Endothelial cell of umbilical vein (primary cell): Measurements from ENCODE around the gene IL22. TPM values are rescaled to one million over a fixed set of nuclear protein-coding genes. Genes with fewer than 3 reads are reported as not detected.

Source experiments
- BruUV-seq: library from RNA; stranded (reverse); fragments of 400-500 nt; replicated peaks from 2 replicates; lab custom pipeline; 2021; lab: Mats Ljungman, UMichigan
- CTCF ChIA-PET: fragments of 300-600, 350-600 bp; sonication (Branson Sonifier 250); formaldehyde crosslinking; loops from one replicate; lab custom pipeline; 2021; ENCODE audit warnings: antibody characterized with exemption, inconsistent platforms; lab: Charles Lee
- POLR2A ChIA-PET: fragments of 300-600, 350-600 bp; sonication (Branson Sonifier 250); formaldehyde crosslinking; loops from one replicate; lab custom pipeline; 2021; ENCODE audit warnings: antibody characterized with exemption, inconsistent platforms; lab: Charles Lee
- DNase-seq: peaks from one replicate; pipeline ENCODE4 v3.0.0-alpha.2; 2011; ENCODE audit warnings: low read depth, low spot score
- FAIRE-seq: peaks from 2 replicates; lab custom pipeline; 2011; peaks lifted over from hg19 to GRCh38; lab: Jason Lieb, UNC
- H2AFZ ChIP-seq: 2 replicates; pipeline ENCODE4 v1.6.0; 2012; ENCODE audit warnings: low read depth, low read length, control low read depth, inconsistent platforms
- H3K27ac ChIP-seq: 2 replicates; pipeline ENCODE4 v1.5.1; 2011; ENCODE audit warnings: low read depth, mild to moderate bottlenecking, control low read depth, low read length, moderate library complexity; ENCODE audit not compliant: insufficient read depth
- H3K27me3 ChIP-seq, 2 experiments: 2 replicates each; pipeline versions ENCODE4 v1.6.0 to v1.6.1; 2011; ENCODE audit warnings: low read length in 2 of 2, mixed read lengths in 1 of 2; ENCODE audit not compliant: control insufficient read depth in 2 of 2, insufficient read depth in 2 of 2
- H3K36me3 ChIP-seq, 2 experiments: 2 replicates in 1 of 2; 3 replicates in 1 of 2; pipeline ENCODE4 v1.5.1; 2011; ENCODE audit warnings: low read length in 2 of 2, mild to moderate bottlenecking in 1 of 2, moderate library complexity in 1 of 2; ENCODE audit not compliant: control insufficient read depth in 2 of 2, insufficient read depth in 2 of 2; ENCODE audit errors: extremely low read depth in 1 of 2
- H3K4me1 ChIP-seq: 3 replicates; pipeline ENCODE4 v1.5.1; 2011; ENCODE audit warnings: mild to moderate bottlenecking, low read length; ENCODE audit not compliant: control insufficient read depth, insufficient read depth; ENCODE audit errors: extremely low read depth
- H3K4me2 ChIP-seq: 2 replicates; pipeline ENCODE4 v1.6.1; 2011; ENCODE audit warnings: low read length, control low read depth, mixed read lengths; ENCODE audit not compliant: insufficient read depth
- H3K4me3 ChIP-seq, 3 experiments: fragments of 200-600 bp in 1 of 3; sonication (generic), shearing (Covaris generic) in 1 of 3; replicated peaks in 1 of 3; 2 replicates each; pipeline ENCODE4 v1.5.1; 2011 to 2016; ENCODE audit warnings: control low read depth in 3 of 3, low read length in 3 of 3, mild to moderate bottlenecking in 2 of 3, inconsistent platforms in 1 of 3, low read depth in 1 of 3, moderate library complexity in 1 of 3; ENCODE audit not compliant: insufficient read depth in 1 of 3
- H3K79me2 ChIP-seq: 2 replicates; pipeline ENCODE4 v1.6.0; 2012; ENCODE audit warnings: low read length, inconsistent platforms; ENCODE audit not compliant: control insufficient read depth, insufficient read depth
- H3K9ac ChIP-seq: replicated peaks from 2 replicates; pipeline ENCODE3; 2011; ENCODE audit warnings: low read length, control low read depth; ENCODE audit not compliant: insufficient read depth; ENCODE audit errors: extremely low read depth
- H3K9me1 ChIP-seq: replicated peaks from 3 replicates; pipeline ENCODE4 v1.6.0; 2011; ENCODE audit warnings: mild to moderate bottlenecking, low read length; ENCODE audit not compliant: control insufficient read depth, insufficient read depth; ENCODE audit errors: extremely low read depth
- H3K9me3 ChIP-seq: replicated peaks from 2 replicates; pipeline ENCODE4 v1.5.1; 2012; ENCODE audit warnings: low read length, inconsistent platforms; ENCODE audit not compliant: control insufficient read depth, insufficient read depth
- H4K20me1 ChIP-seq: replicated peaks from 2 replicates; pipeline ENCODE3; 2011; ENCODE audit warnings: mild to moderate bottlenecking, low read length; ENCODE audit not compliant: control insufficient read depth, insufficient read depth; ENCODE audit errors: extremely low read depth
- FOS ChIP-seq: IDR thresholded peaks from 2 replicates; pipeline ENCODE4 v1.6.1; 2011; ENCODE audit warnings: mild to moderate bottlenecking, low read length, moderate library complexity, borderline replicate concordance; ENCODE audit not compliant: insufficient read depth
- GATA2 ChIP-seq: IDR thresholded peaks from 2 replicates; pipeline ENCODE4 v1.7.0; 2011; ENCODE audit warnings: low read depth, mild to moderate bottlenecking, moderate library complexity, mixed read lengths, low read length; ENCODE audit not compliant: insufficient read length, insufficient read depth
- JUN ChIP-seq: IDR thresholded peaks from 2 replicates; pipeline ENCODE4 v1.6.1; 2011; ENCODE audit warnings: borderline replicate concordance, low read depth; ENCODE audit not compliant: insufficient read length, insufficient read depth
- MYC ChIP-seq: IDR thresholded peaks from one replicate; pipeline ENCODE4 v1.6.1; 2011; ENCODE audit warnings: mild to moderate bottlenecking, low read depth, low read length
- POLR2A ChIP-seq: IDR thresholded peaks from 2 replicates; pipeline ENCODE4 v1.6.1; 2012; ENCODE audit warnings: low read depth, mild to moderate bottlenecking, control low read depth, low read length
- POLR2AphosphoS5 ChIP-seq: IDR thresholded peaks from 2 replicates; pipeline ENCODE4 v1.6.1; 2012; ENCODE audit warnings: low read depth, mild to moderate bottlenecking, control low read depth, low read length, moderate library complexity; ENCODE audit not compliant: insufficient read depth
- dilution Hi-C: fragments of 300-500 bp; cut with MboI; formaldehyde crosslinking; loops from one replicate; pipeline ENCODE4 v1.15.0; 2019; ENCODE audit warnings: low sequenced_read_pairs; ENCODE audit not compliant: extremely low pct_ligation_motif_present
- intact Hi-C: fragments of 100-400 bp; cut with micrococcal nuclease; formaldehyde crosslinking; loops from one replicate; pipeline ENCODE4 v1.10.0; 2022
- polyA plus RNA-seq, 4 experiments: library from polyadenylated mRNA; depleted of rRNA in 3 of 4; stranded (reverse) in 3 of 4; unstranded in 1 of 4; fragments of >200 nt; gene quantifications; 2 replicates each; pipeline versions ENCODE4 v1.2.1 to v1.2.3, GENCODE V29; 2011 to 2012; ENCODE audit warnings: missing spikeins in 1 of 4
- total RNA-seq: library from RNA; stranded (reverse); gene quantifications from 2 replicates; pipeline ENCODE4 v1.2.3, GENCODE V29; 2021
- TF ChIP-seq, protein P1 (sequence below): IDR thresholded peaks from 2 replicates; pipeline ENCODE4 v1.6.1; 2011; ENCODE audit not compliant: insufficient read depth, insufficient read length
- TF ChIP-seq, protein P2 (sequence below), 2 donors: IDR thresholded peaks; 1 replicate in 1 of 2; 2 replicates in 1 of 2; pipeline ENCODE4 v1.5.1; 2011; ENCODE audit warnings: low read length in 2 of 2, mild to moderate bottlenecking in 2 of 2, moderate library complexity in 2 of 2, control low read depth in 1 of 2, inconsistent platforms in 1 of 2, low read depth in 1 of 2; ENCODE audit not compliant: insufficient read depth in 1 of 2; ENCODE audit errors: extremely low read depth in 1 of 2

IL22 gene
- total and polyA plus RNA-seq, 2 donors (not counting 3 experiments of a cell fraction or from before 2014, with no cell fraction given) = not detected

GRCh38 chr12:68259318-68259940, 6.0 kb upstream of the IL22 start:
- H3K9ac ChIP-seq = no peak overlapping the region

More at GRCh38 chr12:68259318-68259940, 6.0 kb upstream of the IL22 start:
- Histone ChIP-seq H3K27me3 (no peaks in the 10 kb centered on the region), H3K4me3 (no peak overlapping the region), H3K9me3 (no peaks in the 10 kb centered on the region), H4K20me1 (no peaks in the 10 kb centered on the region), H3K36me3 (no peaks in the 10 kb centered on the region), H3K9me1 (no peaks in the 10 kb centered on the region), H3K27ac (no peak overlapping the region), H3K79me2 (no peaks in the 10 kb centered on the region), H3K4me1 (no peaks in the 10 kb centered on the region), H3K4me2 (no peak overlapping the region), H2AFZ (peak overlapping the region; percentile 85)
- peak; percentile 19 for DNase-seq
- BruUV-seq = no TSS peak
- ChIA-PET POLR2A (no interaction called here), CTCF (interaction anchor here (1.8 kb wide), 1 partner anchor 13 kb away, joined by 9 read pairs; no protein-coding TSS in a partner anchor)
- TF ChIP-seq, protein P1, sequence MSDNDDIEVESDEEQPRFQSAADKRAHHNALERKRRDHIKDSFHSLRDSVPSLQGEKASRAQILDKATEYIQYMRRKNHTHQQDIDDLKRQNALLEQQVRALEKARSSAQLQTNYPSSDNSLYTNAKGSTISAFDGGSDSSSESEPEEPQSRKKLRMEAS = no peak
- TF ChIP-seq GATA2 (no peak), POLR2A (no peak), POLR2AphosphoS5 (no peak), MYC (no peak), FOS (peak; percentile 83), JUN (no peak)
- TF ChIP-seq, protein P2, sequence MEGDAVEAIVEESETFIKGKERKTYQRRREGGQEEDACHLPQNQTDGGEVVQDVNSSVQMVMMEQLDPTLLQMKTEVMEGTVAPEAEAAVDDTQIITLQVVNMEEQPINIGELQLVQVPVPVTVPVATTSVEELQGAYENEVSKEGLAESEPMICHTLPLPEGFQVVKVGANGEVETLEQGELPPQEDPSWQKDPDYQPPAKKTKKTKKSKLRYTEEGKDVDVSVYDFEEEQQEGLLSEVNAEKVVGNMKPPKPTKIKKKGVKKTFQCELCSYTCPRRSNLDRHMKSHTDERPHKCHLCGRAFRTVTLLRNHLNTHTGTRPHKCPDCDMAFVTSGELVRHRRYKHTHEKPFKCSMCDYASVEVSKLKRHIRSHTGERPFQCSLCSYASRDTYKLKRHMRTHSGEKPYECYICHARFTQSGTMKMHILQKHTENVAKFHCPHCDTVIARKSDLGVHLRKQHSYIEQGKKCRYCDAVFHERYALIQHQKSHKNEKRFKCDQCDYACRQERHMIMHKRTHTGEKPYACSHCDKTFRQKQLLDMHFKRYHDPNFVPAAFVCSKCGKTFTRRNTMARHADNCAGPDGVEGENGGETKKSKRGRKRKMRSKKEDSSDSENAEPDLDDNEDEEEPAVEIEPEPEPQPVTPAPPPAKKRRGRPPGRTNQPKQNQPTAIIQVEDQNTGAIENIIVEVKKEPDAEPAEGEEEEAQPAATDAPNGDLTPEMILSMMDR (IDR thresholded peaks at IDR 0.05; ENCODE audit: extremely low read depth in 1 of 2, insufficient read depth in 1 of 2, low read depth in 1 of 2, low read length in 2 of 2) = no peak
- no peak for FAIRE-seq
- dilution Hi-C loops (no loop called here), intact Hi-C loops (no loop called here)
